HepG2 (cell line): ENCODE data around the gene IFI30. TPM values are rescaled to one million over a fixed set of nuclear protein-coding genes. Genes with fewer than 3 reads are reported as not detected.

Source experiments
- ATAC-seq: fragments of 200-7000 bp; cut with Tn5 transposase; 3 replicates; pipeline ENCODE4 v1.9.1; 2020; ENCODE audit warnings: mild to moderate bottlenecking, moderate library complexity
- BruUV-seq: library from RNA; stranded (reverse); fragments of 400-500 nt; replicated peaks from 2 replicates; lab custom pipeline; 2021; lab: Mats Ljungman, UMichigan
- CTCF ChIA-PET: fragments of 300-600 bp; formaldehyde crosslinking; extraction: SDS; loops from one replicate; lab custom pipeline; 2021; ENCODE audit warnings: low total read pairs, inconsistent platforms, low intra/inter-chr PET ratio; lab: Yijun Ruan, JAX
- POLR2A ChIA-PET: fragments of 350-600 bp; sonication (Branson Sonifier 250); formaldehyde crosslinking; loops from one replicate; lab custom pipeline; 2020; ENCODE audit warnings: antibody characterized with exemption, inconsistent platforms; lab: Yijun Ruan, JAX
- DNase-seq: peaks from one replicate; pipeline ENCODE4 v3.0.0-alpha.2; 2015; ENCODE audit warnings: low spot score
- FAIRE-seq: peaks from 3 replicates; lab custom pipeline; 2011; peaks lifted over from hg19 to GRCh38; lab: Jason Lieb, UNC
- H2AFZ ChIP-seq: one replicate; pipeline ENCODE4 v1.6.1; 2011; ENCODE audit warnings: low read length, inconsistent platforms
- H3K27ac ChIP-seq: fragments of 300-600 bp; 3 replicates; pipeline ENCODE4 v1.8.0; 2011; ENCODE audit warnings: mixed run types, mild to moderate bottlenecking, mixed read lengths, low read length, inconsistent platforms; ENCODE audit not compliant: insufficient read depth; ENCODE audit errors: extremely low read length
- H3K27me3 ChIP-seq, 2 experiments: fragments of 200-600 bp in 1 of 2; 2 replicates in 1 of 2; 3 replicates in 1 of 2; pipeline versions ENCODE4 v1.6.0 to v1.8.0; 2011; ENCODE audit warnings: low read length in 2 of 2, mild to moderate bottlenecking in 2 of 2, moderate library complexity in 2 of 2, inconsistent platforms in 1 of 2; ENCODE audit not compliant: insufficient read depth in 2 of 2, control insufficient read depth in 1 of 2
- H3K36me3 ChIP-seq, 2 experiments: fragments of 200-600 bp in 1 of 2; replicated peaks in 1 of 2; 2 replicates in 1 of 2; 3 replicates in 1 of 2; pipeline versions ENCODE4 v1.5.1 to v1.8.0; 2011; ENCODE audit warnings: low read length in 2 of 2, inconsistent platforms in 1 of 2; ENCODE audit not compliant: insufficient read depth in 2 of 2, control insufficient read depth in 1 of 2
- H3K4me1 ChIP-seq: 2 replicates; pipeline ENCODE4 v1.5.1; 2012; ENCODE audit warnings: low read length, inconsistent platforms; ENCODE audit not compliant: insufficient read depth
- H3K4me2 ChIP-seq: 2 replicates; pipeline ENCODE4 v1.6.0; 2011; ENCODE audit warnings: low read depth, low read length, inconsistent platforms
- H3K4me3 ChIP-seq, 3 experiments: fragments of 200-600 bp in 1 of 3; sonication (generic), shearing (Covaris generic) in 1 of 3; replicated peaks in 1 of 3; 2 replicates each; pipeline ENCODE4 v1.5.1; 2011 to 2016; ENCODE audit warnings: low read length in 3 of 3, inconsistent platforms in 2 of 3, low read depth in 2 of 3, mild to moderate bottlenecking in 2 of 3, control low read depth in 1 of 3, mixed read lengths in 1 of 3; ENCODE audit not compliant: insufficient read depth in 1 of 3
- H3K79me2 ChIP-seq: one replicate; pipeline ENCODE4 v1.6.1; 2011; ENCODE audit warnings: low read length, inconsistent platforms; ENCODE audit not compliant: insufficient read depth
- H3K9ac ChIP-seq: 2 replicates; pipeline ENCODE4 v1.6.0; 2011; ENCODE audit warnings: mild to moderate bottlenecking, low read depth, low read length, inconsistent platforms; ENCODE audit not compliant: insufficient read depth
- H3K9me3 ChIP-seq: 2 replicates; pipeline ENCODE4 v1.5.1; 2012; ENCODE audit warnings: mild to moderate bottlenecking, low read length
- H4K20me1 ChIP-seq: 2 replicates; pipeline ENCODE4 v1.6.0; 2011; ENCODE audit warnings: inconsistent platforms, mild to moderate bottlenecking, low read length, moderate library complexity; ENCODE audit not compliant: insufficient read depth
- BORCS8-MEF2B ChIP-seq: sonication (generic); formaldehyde crosslinking; IDR thresholded peaks from 2 replicates; pipeline ENCODE4 v1.8.0; 2022; ENCODE audit warnings: mild to moderate bottlenecking, missing genetic modification reagents
- PHF5A ChIP-seq: IDR thresholded peaks from one replicate; pipeline ENCODE4 v1.6.1; 2018; ENCODE audit warnings: low read depth, missing genetic modification reagents; ENCODE audit not compliant: unreplicated experiment
- SALL2 ChIP-seq: sonication (generic); formaldehyde crosslinking; IDR thresholded peaks from 2 replicates; pipeline ENCODE4 v1.8.1; 2023; ENCODE audit warnings: mild to moderate bottlenecking, missing genetic modification reagents, inconsistent platforms
- SMAD9 ChIP-seq: sonication (generic); formaldehyde crosslinking; IDR thresholded peaks from 2 replicates; pipeline ENCODE4 v1.5.1; 2020; ENCODE audit warnings: mild to moderate bottlenecking, missing genetic modification reagents
- SOX6 ChIP-seq, 2 experiments: fragments of 450-650 bp in 1 of 2; sonication (generic) in 1 of 2; formaldehyde crosslinking in 1 of 2; IDR thresholded peaks; 2 replicates each; pipeline versions ENCODE4 v1.4.0 to v1.6.1; 2017 to 2020; ENCODE audit warnings: antibody characterized with exemption in 1 of 2, mild to moderate bottlenecking in 1 of 2, missing genetic modification reagents in 1 of 2
- TBX3 ChIP-seq: fragments of 450-650 bp; IDR thresholded peaks from 2 replicates; pipeline ENCODE4 v1.6.1; 2017; ENCODE audit warnings: antibody characterized with exemption, mild to moderate bottlenecking, inconsistent platforms, borderline replicate concordance
- TFE3 ChIP-seq: IDR thresholded peaks from 2 replicates; pipeline ENCODE4 v1.6.1; 2016
- ZKSCAN8 ChIP-seq: IDR thresholded peaks from 2 replicates; pipeline ENCODE4 v1.6.1; 2016; ENCODE audit warnings: borderline replicate concordance, missing genetic modification reagents, missing compliant biosample characterization
- ZNF280B ChIP-seq: sonication (generic); formaldehyde crosslinking; IDR thresholded peaks from 2 replicates; pipeline ENCODE4 v1.5.0; 2020; ENCODE audit warnings: missing genetic modification reagents, mild to moderate bottlenecking, borderline replicate concordance
- ZNF432 ChIP-seq: sonication (generic); formaldehyde crosslinking; IDR thresholded peaks from 2 replicates; pipeline ENCODE4 v1.5.0; 2020; ENCODE audit warnings: missing genetic modification reagents, mild to moderate bottlenecking, borderline replicate concordance
- ZNF598 ChIP-seq: sonication (generic); formaldehyde crosslinking; IDR thresholded peaks from 2 replicates; pipeline ENCODE4 v1.5.1; 2020; ENCODE audit warnings: mild to moderate bottlenecking, missing genetic modification reagents, borderline replicate concordance
- ZNF605 ChIP-seq: sonication (generic); formaldehyde crosslinking; IDR thresholded peaks from 2 replicates; pipeline ENCODE4 v1.8.0; 2022; ENCODE audit warnings: mild to moderate bottlenecking, missing genetic modification reagents
- ZNF773 ChIP-seq: sonication (generic); formaldehyde crosslinking; IDR thresholded peaks from 2 replicates; pipeline ENCODE4 v1.4.0; 2020; ENCODE audit warnings: missing genetic modification reagents, borderline replicate concordance
- WGBS: methylation state at CpG from one replicate; pipeline ENCODE4 v1.1.6; 2017; ENCODE audit warnings: low lambda C conversion rate; 5-methylcytosine and 5-hydroxymethylcytosine counted together
- in situ Hi-C: cut with HindIII; loops from 2 replicates; pipeline ENCODE4 v1.10.0; 2017; ENCODE audit warnings: low pct_unique_long_range_greater_than_20kb; ENCODE audit not compliant: extremely low pct_ligation_motif_present
- intact Hi-C: fragments of 100-400 bp; cut with micrococcal nuclease; formaldehyde crosslinking; loops from one replicate; pipeline ENCODE4 v1.10.0; 2022; ENCODE audit not compliant: unreplicated experiment
- polyA plus RNA-seq, 8 experiments: library from polyadenylated mRNA; depleted of rRNA in 3 of 8; stranded (reverse) in 7 of 8; unstranded in 1 of 8; fragments of >200 nt; fragmentation: Illumina TruSeq in 4 of 8; extraction: Trizol in 4 of 8; gene quantifications; 2 replicates each; pipeline versions ENCODE4 v1.2.1 to v1.2.3, GENCODE V29; 2011 to 2016; ENCODE audit warnings: low read depth in 4 of 8, missing spikeins in 1 of 8, mixed read lengths in 1 of 8; ENCODE audit not compliant: insufficient read depth in 1 of 8
- total RNA-seq, 5 experiments: library from RNA; depleted of rRNA; stranded (reverse); fragments of >200 nt; fragmentation: Illumina TruSeq; extraction: Trizol; gene quantifications; 2 replicates each; pipeline ENCODE4 v1.2.3, GENCODE V29; 2016; ENCODE audit warnings: low read depth in 1 of 5
- TF ChIP-seq, protein P1 (sequence below): sonication (generic); formaldehyde crosslinking; IDR thresholded peaks from 2 replicates; pipeline ENCODE4 v1.4.0; 2020; ENCODE audit warnings: missing genetic modification reagents, borderline replicate concordance
- TF ChIP-seq, protein P2 (sequence below): IDR thresholded peaks from 2 replicates; pipeline ENCODE4 v1.6.1; 2012; ENCODE audit warnings: low read depth, low read length, improper control_type of control experiment

Gene IFI30
- total and polyA plus RNA-seq, 2 of the 13 experiments (the other 11 are each of a cell fraction or from before 2014, with no cell fraction given): 25.0 to 79.4 TPM

DNA sequence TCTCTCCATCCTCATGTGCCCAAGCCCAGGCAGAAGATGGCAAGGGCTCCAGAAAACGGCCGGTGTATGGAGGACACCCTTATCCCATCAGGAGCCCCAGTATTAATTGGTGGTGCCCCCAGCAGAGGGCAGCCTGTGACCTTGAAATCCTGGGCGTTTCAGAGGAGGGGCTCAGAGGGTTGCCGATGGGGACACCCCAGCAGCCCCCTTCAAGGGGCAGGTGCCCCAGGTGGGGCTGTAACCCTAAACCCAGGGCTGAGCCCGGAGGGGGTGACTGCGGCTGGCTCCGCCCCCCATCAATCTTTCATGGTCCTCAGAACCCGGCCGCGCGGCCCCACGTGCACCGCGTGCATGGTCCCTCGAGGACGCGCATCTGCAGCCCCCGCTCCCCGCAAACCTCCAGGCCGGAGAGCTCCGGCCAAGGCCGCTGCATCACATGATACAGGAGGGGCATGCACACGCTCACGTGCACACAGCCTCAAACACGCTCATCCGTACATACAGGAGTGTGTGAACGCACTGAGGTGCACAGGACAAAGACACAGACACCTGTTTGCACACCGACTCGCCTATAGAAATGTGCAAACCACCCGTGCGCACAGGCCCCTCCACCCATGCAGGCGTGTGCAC is 29.3 kb downstream of the IFI30 start:
- FAIRE-seq (no peak), ATAC-seq (peak; percentile 8; the same call in 2 of the 3 replicates), DNase-seq (no peak)
- BruUV-seq: no TSS peak
- POLR2A ChIA-PET: interaction anchor here (0.7 to 4.0 kb wide), 5 partner anchors 10 to 183 kb away, joined by 3 to 27 read pairs (median 7); partner anchors contain the start of genes GDF15, JUND and MPV17L2
- in situ Hi-C loops: loop anchor here (10.0 kb wide), 1 partner anchor 212 kb away; the partner anchor contains the start of gene SSBP4
- CTCF ChIA-PET: no interaction called here
- intact Hi-C loops: loop anchor here (5.0 kb wide), 1 partner anchor 119 kb away; the partner anchor contains the start of gene LSM4
- Histone ChIP-seq H3K27me3 (no peaks in the 10 kb centered on the region), H3K4me3 (peak overlapping the region; percentile 67 to 94 (median 83)), H3K9me3 (no peaks in the 10 kb centered on the region), H3K4me2 (peak overlapping the region; percentile 98), H4K20me1 (no peaks in the 10 kb centered on the region), H3K4me1 (peaks cover 13% of the 10 kb centered on the region), H3K9ac (peak overlapping the region; percentile 63), H3K79me2 (no peaks in the 10 kb centered on the region), H3K27ac (peak overlapping the region; percentile 39), H3K36me3 (peaks cover 6 to 10% of the 10 kb centered on the region in 2 experiments; a peak in 3 of 5 replicates), H2AFZ (no peak overlapping the region)
- WGBS: 28% methylated on average over 11 of the region's 32 CpGs
- TF ChIP-seq SALL2 (CRISPR knock-in tag) (no peak), TFE3 (CRISPR knock-in tag) (peak; percentile 49; the same call in 1 of the 2 replicates), ZKSCAN8 (no peak), ZNF432 (CRISPR knock-in tag) (no peak), TBX3 (no peak), SMAD9 (CRISPR knock-in tag) (no peak), ZNF773 (CRISPR knock-in tag) (no peak), SOX6 (IDR thresholded peaks at IDR 0.05) (no peak), SOX6 (CRISPR knock-in tag; IDR thresholded peaks at IDR 0.05) (no peak), ZNF605 (CRISPR knock-in tag) (no peak), ZNF598 (CRISPR knock-in tag) (no peak), PHF5A (CRISPR knock-in tag) (no peak), BORCS8-MEF2B (CRISPR knock-in tag) (no peak), ZNF280B (CRISPR knock-in tag) (no peak)
- TF ChIP-seq, protein P1, sequence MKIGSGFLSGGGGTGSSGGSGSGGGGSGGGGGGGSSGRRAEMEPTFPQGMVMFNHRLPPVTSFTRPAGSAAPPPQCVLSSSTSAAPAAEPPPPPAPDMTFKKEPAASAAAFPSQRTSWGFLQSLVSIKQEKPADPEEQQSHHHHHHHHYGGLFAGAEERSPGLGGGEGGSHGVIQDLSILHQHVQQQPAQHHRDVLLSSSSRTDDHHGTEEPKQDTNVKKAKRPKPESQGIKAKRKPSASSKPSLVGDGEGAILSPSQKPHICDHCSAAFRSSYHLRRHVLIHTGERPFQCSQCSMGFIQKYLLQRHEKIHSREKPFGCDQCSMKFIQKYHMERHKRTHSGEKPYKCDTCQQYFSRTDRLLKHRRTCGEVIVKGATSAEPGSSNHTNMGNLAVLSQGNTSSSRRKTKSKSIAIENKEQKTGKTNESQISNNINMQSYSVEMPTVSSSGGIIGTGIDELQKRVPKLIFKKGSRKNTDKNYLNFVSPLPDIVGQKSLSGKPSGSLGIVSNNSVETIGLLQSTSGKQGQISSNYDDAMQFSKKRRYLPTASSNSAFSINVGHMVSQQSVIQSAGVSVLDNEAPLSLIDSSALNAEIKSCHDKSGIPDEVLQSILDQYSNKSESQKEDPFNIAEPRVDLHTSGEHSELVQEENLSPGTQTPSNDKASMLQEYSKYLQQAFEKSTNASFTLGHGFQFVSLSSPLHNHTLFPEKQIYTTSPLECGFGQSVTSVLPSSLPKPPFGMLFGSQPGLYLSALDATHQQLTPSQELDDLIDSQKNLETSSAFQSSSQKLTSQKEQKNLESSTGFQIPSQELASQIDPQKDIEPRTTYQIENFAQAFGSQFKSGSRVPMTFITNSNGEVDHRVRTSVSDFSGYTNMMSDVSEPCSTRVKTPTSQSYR (CRISPR knock-in tag): no peak
- TF ChIP-seq, protein P2, sequence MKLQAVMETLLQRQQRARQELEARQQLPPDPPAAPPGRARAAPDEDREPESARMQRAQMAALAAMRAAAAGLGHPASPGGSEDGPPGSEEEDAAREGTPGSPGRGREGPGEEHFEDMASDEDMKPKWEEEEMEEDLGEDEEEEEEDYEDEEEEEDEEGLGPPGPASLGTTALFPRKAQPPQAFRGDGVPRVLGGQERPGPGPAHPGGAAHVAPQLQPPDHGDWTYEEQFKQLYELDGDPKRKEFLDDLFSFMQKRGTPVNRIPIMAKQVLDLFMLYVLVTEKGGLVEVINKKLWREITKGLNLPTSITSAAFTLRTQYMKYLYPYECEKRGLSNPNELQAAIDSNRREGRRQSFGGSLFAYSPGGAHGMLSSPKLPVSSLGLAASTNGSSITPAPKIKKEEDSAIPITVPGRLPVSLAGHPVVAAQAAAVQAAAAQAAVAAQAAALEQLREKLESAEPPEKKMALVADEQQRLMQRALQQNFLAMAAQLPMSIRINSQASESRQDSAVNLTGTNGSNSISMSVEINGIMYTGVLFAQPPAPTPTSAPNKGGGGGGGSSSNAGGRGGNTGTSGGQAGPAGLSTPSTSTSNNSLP: no peak
